ENCODE measurements around the gene THADA. TPM values are rescaled to one million over a fixed set of nuclear protein-coding genes. Genes with fewer than 3 reads are reported as not detected.
"Not testable (repeated sequence)": the region's sequence is repeated elsewhere in the genome, so short reads cannot be mapped to it uniquely, and the experiment has no call there.

THADA gene
- total RNA-seq, 2 donors from 2014 or later, result 41.1 to 54.3 TPM

DNA sequence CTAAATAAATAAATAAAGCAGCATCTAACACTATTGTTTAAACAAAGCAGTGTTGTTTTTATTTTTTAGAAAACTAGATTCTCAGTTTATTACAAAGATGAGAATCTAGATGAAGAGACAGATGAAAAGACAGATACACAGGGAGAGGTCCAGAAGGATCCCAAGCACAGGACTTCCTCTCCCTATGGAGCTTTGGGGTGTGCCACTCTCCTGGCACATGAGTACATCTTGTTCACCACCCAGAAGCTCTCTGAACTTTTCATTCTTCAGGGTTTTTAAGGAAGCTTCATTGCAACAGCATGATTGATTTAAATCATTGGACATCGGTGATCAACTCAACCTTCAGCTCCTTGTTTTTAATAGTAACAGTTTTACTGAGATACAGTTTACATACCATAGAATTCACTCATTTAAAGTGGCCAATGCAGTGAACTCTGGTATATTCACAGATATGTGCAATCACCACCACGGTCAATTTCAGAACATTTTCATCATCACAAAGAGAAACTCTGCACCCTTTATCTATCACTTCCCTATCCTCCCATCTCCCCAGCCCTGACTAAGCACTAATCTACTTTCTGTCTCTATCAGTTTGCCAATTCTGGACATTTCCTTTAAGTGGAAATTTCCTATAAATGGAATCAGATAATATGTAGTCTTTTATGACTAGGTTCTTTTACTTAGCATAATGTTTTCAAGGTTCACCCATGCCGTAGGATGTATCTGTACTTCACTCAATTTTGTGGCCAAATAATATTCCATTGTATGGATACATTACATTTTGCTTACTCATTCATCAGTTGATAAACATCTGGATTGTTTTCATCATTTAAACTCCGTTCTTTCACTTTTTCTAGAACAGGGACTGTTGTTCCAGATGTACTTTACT is 307.2 kb downstream of the THADA start:
- Histone ChIP-seq H3K27ac (no peak overlapping the region), H3K27me3 (replicated peaks; ENCODE audit: insufficient read depth) (no peaks in the 10 kb centered on the region), H3K36me3 (no peaks in the 10 kb centered on the region), H3K9me3 (no peaks in the 10 kb centered on the region), H3K4me3 (no peak overlapping the region), H3K4me1 (replicated peaks) (peaks cover 4% of the 10 kb centered on the region)
- no peak for DNase-seq (ENCODE audit: low spot score)
- 87% methylated on average over 4 of the region's 4 CpGs for WGBS
- intact Hi-C loops (cut with DNase I), result no loop called here
- TF ChIP-seq POLR2A (IDR thresholded peaks at IDR 0.05), result no peak
- no peak for TF ChIP-seq POLR2AphosphoS5 (IDR thresholded peaks at IDR 0.05)
- no peak for TF ChIP-seq CTCF (IDR thresholded peaks at IDR 0.05)

DNA sequence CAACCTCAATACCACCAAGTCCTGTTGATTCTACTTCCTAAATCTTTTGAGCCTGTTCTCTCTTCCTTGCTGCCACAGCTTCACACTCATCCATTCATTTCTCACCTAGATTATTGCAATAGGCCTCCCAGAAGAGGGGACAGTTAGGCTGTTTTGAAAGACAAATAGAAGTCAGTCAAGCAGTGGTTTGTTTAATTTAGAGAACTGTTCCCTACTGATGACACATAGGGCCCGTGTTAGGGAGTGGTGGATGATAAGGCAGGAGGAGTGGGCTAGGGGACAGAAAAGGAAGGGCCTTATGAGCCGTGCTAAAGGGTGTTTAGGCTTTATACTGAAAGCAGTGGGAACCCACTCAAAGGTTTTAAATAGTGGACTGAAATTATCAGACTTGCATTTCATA is 309.9 kb downstream of the THADA start:
- H3K4me3 ChIP-seq, result no peak overlapping the region
- H3K27me3 ChIP-seq (replicated peaks; ENCODE audit: insufficient read depth), result no peaks in the 10 kb centered on the region
- no peak for TF ChIP-seq POLR2AphosphoS5 (IDR thresholded peaks at IDR 0.05)
- no peak for TF ChIP-seq CTCF (IDR thresholded peaks at IDR 0.05)
- TF ChIP-seq POLR2A (IDR thresholded peaks at IDR 0.05), result no peak
- 78% methylated on average over 2 of the region's 2 CpGs for WGBS
- no peak for DNase-seq (ENCODE audit: low spot score)
- H3K4me1 ChIP-seq (replicated peaks), result no peaks in the 10 kb centered on the region
- intact Hi-C loops (cut with DNase I), result no loop called here
- no peak overlapping the region for H3K27ac ChIP-seq
- H3K9me3 ChIP-seq, result no peaks in the 10 kb centered on the region
- no peaks in the 10 kb centered on the region for H3K36me3 ChIP-seq

DNA sequence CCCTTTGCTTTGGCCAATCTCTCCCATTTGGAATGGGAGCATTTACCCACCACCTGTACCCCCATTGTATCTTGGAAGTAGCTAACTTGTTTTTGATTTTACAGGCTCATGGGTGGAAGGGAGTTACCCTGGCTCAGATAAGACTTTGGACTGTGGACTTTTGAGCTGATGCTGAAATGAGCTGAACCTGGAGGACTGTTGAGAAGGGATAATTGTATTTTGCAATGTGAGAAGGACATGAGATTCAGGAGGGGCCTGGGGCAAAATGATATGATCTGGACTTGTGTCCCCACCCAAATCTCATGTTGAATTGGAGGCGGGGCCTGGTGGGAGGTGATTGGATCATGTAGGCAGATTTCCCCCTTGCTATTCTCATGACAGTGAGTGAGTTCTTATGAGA is 310.9 kb downstream of the THADA start:
- intact Hi-C loops (cut with DNase I), result no loop called here
- H3K4me3 ChIP-seq, result no peak overlapping the region
- no peaks in the 10 kb centered on the region for H3K9me3 ChIP-seq
- H3K27me3 ChIP-seq (replicated peaks; ENCODE audit: insufficient read depth), result no peaks in the 10 kb centered on the region
- 100% methylated on average over 1 of the region's 1 CpG for WGBS
- no peak overlapping the region for H3K27ac ChIP-seq
- H3K4me1 ChIP-seq (replicated peaks), result no peaks in the 10 kb centered on the region
- TF ChIP-seq CTCF (IDR thresholded peaks at IDR 0.05) (no peak), POLR2A (IDR thresholded peaks at IDR 0.05) (no peak), POLR2AphosphoS5 (IDR thresholded peaks at IDR 0.05) (no peak)
- DNase-seq (ENCODE audit: low spot score), result no peak
- no peaks in the 10 kb centered on the region for H3K36me3 ChIP-seq

DNA sequence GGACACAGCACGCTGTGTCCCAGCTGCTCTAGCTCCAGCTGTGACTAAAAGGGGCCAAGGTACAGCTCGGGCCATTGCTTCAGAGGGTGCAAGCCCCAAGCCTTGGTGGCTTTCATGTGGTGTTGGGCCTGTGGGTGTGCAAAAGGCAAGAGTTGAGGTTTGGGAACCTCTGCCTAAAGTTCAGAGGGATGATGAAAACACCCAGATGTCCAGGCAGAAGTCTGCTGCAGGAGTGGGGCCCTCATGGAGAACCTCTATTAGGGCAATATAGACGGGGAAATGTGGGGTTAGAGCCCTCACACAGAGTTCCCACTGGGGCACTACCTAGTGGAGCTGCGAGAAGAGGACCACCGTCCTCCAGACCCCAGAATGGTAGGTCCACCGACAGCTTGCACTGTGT is 311.5 kb downstream of the THADA start:
- H3K27me3 ChIP-seq (replicated peaks; ENCODE audit: insufficient read depth); H3K27ac ChIP-seq; intact Hi-C loops (cut with DNase I); H3K36me3 ChIP-seq; H3K4me3 ChIP-seq; DNase-seq (ENCODE audit: low spot score); H3K9me3 ChIP-seq; H3K4me1 ChIP-seq (replicated peaks): not testable (repeated sequence)
- 96% methylated on average over 6 of the region's 6 CpGs for WGBS

DNA sequence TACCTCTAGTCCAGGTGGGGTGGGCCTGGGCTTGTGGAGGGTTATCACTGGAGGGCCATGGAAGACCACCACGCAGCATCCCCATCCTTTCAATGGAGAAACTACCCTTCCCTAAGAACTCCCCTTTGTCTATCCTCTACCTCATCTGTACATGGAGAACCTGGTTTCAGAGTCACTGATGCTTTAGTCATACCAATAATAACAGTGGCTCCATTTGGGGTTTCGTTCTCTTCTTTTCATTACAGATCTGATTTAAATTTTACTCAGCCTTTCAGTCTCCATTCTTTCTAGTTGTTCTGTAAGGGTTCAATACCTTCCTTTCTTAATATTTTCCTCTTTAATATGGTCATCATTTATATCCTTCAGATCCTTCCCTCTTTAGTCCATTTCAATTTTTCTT is 314.8 kb downstream of the THADA start:
- intact Hi-C loops (cut with DNase I), result no loop called here
- DNase-seq (ENCODE audit: low spot score), result no peak

More for the DNA sequence above, 314.8 kb downstream of the THADA start:
- Histone ChIP-seq H3K27ac (no peak overlapping the region), H3K36me3 (no peaks in the 10 kb centered on the region), H3K4me1 (replicated peaks) (peaks cover 20% of the 10 kb centered on the region), H3K9me3 (no peaks in the 10 kb centered on the region), H3K4me3 (no peak overlapping the region), H3K27me3 (replicated peaks; ENCODE audit: insufficient read depth) (no peaks in the 10 kb centered on the region)
- TF ChIP-seq POLR2AphosphoS5 (IDR thresholded peaks at IDR 0.05) (no peak), CTCF (IDR thresholded peaks at IDR 0.05) (no peak), POLR2A (IDR thresholded peaks at IDR 0.05) (no peak)
- 77% methylated on average over 2 of the region's 2 CpGs for WGBS
